HepG2 (cell line): ENCODE results near the gene AUTS2. TPM values are rescaled to one million over a fixed set of nuclear protein-coding genes. Genes with fewer than 3 reads are reported as not detected.

Experiments used
- ATAC-seq: fragments of 200-7000 bp; cut with Tn5 transposase; 3 replicates; pipeline ENCODE4 v1.9.1; 2020; ENCODE audit warnings: mild to moderate bottlenecking, moderate library complexity
- BruUV-seq: library from RNA; stranded (reverse); fragments of 400-500 nt; replicated peaks from 2 replicates; lab custom pipeline; 2021; lab: Mats Ljungman, UMichigan
- CTCF ChIA-PET: fragments of 300-600 bp; formaldehyde crosslinking; extraction: SDS; loops from one replicate; lab custom pipeline; 2021; ENCODE audit warnings: low total read pairs, inconsistent platforms, low intra/inter-chr PET ratio; lab: Yijun Ruan, JAX
- POLR2A ChIA-PET: fragments of 350-600 bp; sonication (Branson Sonifier 250); formaldehyde crosslinking; loops from one replicate; lab custom pipeline; 2020; ENCODE audit warnings: antibody characterized with exemption, inconsistent platforms; lab: Yijun Ruan, JAX
- DNase-seq: peaks from one replicate; pipeline ENCODE4 v3.0.0-alpha.2; 2015; ENCODE audit warnings: low spot score
- FAIRE-seq: peaks from 3 replicates; lab custom pipeline; 2011; peaks lifted over from hg19 to GRCh38; lab: Jason Lieb, UNC
- H2AFZ ChIP-seq: one replicate; pipeline ENCODE4 v1.6.1; 2011; ENCODE audit warnings: low read length, inconsistent platforms
- H3K27ac ChIP-seq: fragments of 300-600 bp; 3 replicates; pipeline ENCODE4 v1.8.0; 2011; ENCODE audit warnings: mixed run types, mild to moderate bottlenecking, mixed read lengths, low read length, inconsistent platforms; ENCODE audit not compliant: insufficient read depth; ENCODE audit errors: extremely low read length
- H3K27me3 ChIP-seq, 2 experiments: fragments of 200-600 bp in 1 of 2; 2 replicates in 1 of 2; 3 replicates in 1 of 2; pipeline versions ENCODE4 v1.6.0 to v1.8.0; 2011; ENCODE audit warnings: low read length in 2 of 2, mild to moderate bottlenecking in 2 of 2, moderate library complexity in 2 of 2, inconsistent platforms in 1 of 2; ENCODE audit not compliant: insufficient read depth in 2 of 2, control insufficient read depth in 1 of 2
- H3K36me3 ChIP-seq, 2 experiments: fragments of 200-600 bp in 1 of 2; replicated peaks in 1 of 2; 2 replicates in 1 of 2; 3 replicates in 1 of 2; pipeline versions ENCODE4 v1.5.1 to v1.8.0; 2011; ENCODE audit warnings: low read length in 2 of 2, inconsistent platforms in 1 of 2; ENCODE audit not compliant: insufficient read depth in 2 of 2, control insufficient read depth in 1 of 2
- H3K4me1 ChIP-seq: 2 replicates; pipeline ENCODE4 v1.5.1; 2012; ENCODE audit warnings: low read length, inconsistent platforms; ENCODE audit not compliant: insufficient read depth
- H3K4me2 ChIP-seq: 2 replicates; pipeline ENCODE4 v1.6.0; 2011; ENCODE audit warnings: low read depth, low read length, inconsistent platforms
- H3K4me3 ChIP-seq, 3 experiments: fragments of 200-600 bp in 1 of 3; sonication (generic), shearing (Covaris generic) in 1 of 3; replicated peaks in 1 of 3; 2 replicates each; pipeline ENCODE4 v1.5.1; 2011 to 2016; ENCODE audit warnings: low read length in 3 of 3, inconsistent platforms in 2 of 3, low read depth in 2 of 3, mild to moderate bottlenecking in 2 of 3, control low read depth in 1 of 3, mixed read lengths in 1 of 3; ENCODE audit not compliant: insufficient read depth in 1 of 3
- H3K79me2 ChIP-seq: one replicate; pipeline ENCODE4 v1.6.1; 2011; ENCODE audit warnings: low read length, inconsistent platforms; ENCODE audit not compliant: insufficient read depth
- H3K9ac ChIP-seq: 2 replicates; pipeline ENCODE4 v1.6.0; 2011; ENCODE audit warnings: mild to moderate bottlenecking, low read depth, low read length, inconsistent platforms; ENCODE audit not compliant: insufficient read depth
- H3K9me3 ChIP-seq: 2 replicates; pipeline ENCODE4 v1.5.1; 2012; ENCODE audit warnings: mild to moderate bottlenecking, low read length
- H4K20me1 ChIP-seq: 2 replicates; pipeline ENCODE4 v1.6.0; 2011; ENCODE audit warnings: inconsistent platforms, mild to moderate bottlenecking, low read length, moderate library complexity; ENCODE audit not compliant: insufficient read depth
- CREM ChIP-seq, 2 experiments: sonication (generic) in 1 of 2; formaldehyde crosslinking in 1 of 2; IDR thresholded peaks; 2 replicates each; pipeline versions ENCODE4 v1.4.0 to v1.6.1; 2016 to 2020; ENCODE audit warnings: antibody characterized with exemption in 1 of 2, mild to moderate bottlenecking in 1 of 2, missing genetic modification reagents in 1 of 2
- EZH2 ChIP-seq: conservative IDR thresholded peaks from 2 replicates; pipeline ENCODE4 v1.6.1; 2012; ENCODE audit warnings: mild to moderate bottlenecking, low read depth, low read length, moderate library complexity
- KIAA2018 ChIP-seq: sonication (generic); formaldehyde crosslinking; IDR thresholded peaks from 2 replicates; pipeline ENCODE4 v1.5.0; 2020; ENCODE audit warnings: mild to moderate bottlenecking, missing genetic modification reagents, borderline replicate concordance
- MED1 ChIP-seq: sonication (generic); formaldehyde crosslinking; IDR thresholded peaks from 2 replicates; pipeline ENCODE4 v1.4.0; 2020; ENCODE audit warnings: missing genetic modification reagents
- SNAPC2 ChIP-seq: sonication (generic); formaldehyde crosslinking; IDR thresholded peaks from 2 replicates; pipeline ENCODE4 v1.8.1; 2022; ENCODE audit warnings: mild to moderate bottlenecking, missing genetic modification reagents
- UBTF ChIP-seq: sonication (generic); formaldehyde crosslinking; IDR thresholded peaks from 2 replicates; pipeline ENCODE4 v1.4.0; 2020; ENCODE audit warnings: mild to moderate bottlenecking, missing genetic modification reagents
- ZBTB33 ChIP-seq: sonication (generic); formaldehyde crosslinking; IDR thresholded peaks from 2 replicates; pipeline ENCODE4 v1.4.0; 2020; ENCODE audit warnings: missing genetic modification reagents
- ZBTB37 ChIP-seq: sonication (generic); formaldehyde crosslinking; IDR thresholded peaks from 2 replicates; pipeline ENCODE4 v1.4.0; 2020; ENCODE audit warnings: mild to moderate bottlenecking, missing genetic modification reagents
- ZNF879 ChIP-seq: sonication (generic); formaldehyde crosslinking; IDR thresholded peaks from 2 replicates; pipeline ENCODE4 v1.8.1; 2023; ENCODE audit warnings: missing genetic modification reagents
- ZSCAN31 ChIP-seq: sonication (generic); formaldehyde crosslinking; IDR thresholded peaks from 2 replicates; pipeline ENCODE4 v1.5.0; 2020; ENCODE audit warnings: low read depth, mild to moderate bottlenecking, missing genetic modification reagents
- WGBS: methylation state at CpG from one replicate; pipeline ENCODE4 v1.1.6; 2017; ENCODE audit warnings: low lambda C conversion rate; 5-methylcytosine and 5-hydroxymethylcytosine counted together
- in situ Hi-C: cut with HindIII; loops from 2 replicates; pipeline ENCODE4 v1.10.0; 2017; ENCODE audit warnings: low pct_unique_long_range_greater_than_20kb; ENCODE audit not compliant: extremely low pct_ligation_motif_present
- intact Hi-C: fragments of 100-400 bp; cut with micrococcal nuclease; formaldehyde crosslinking; loops from one replicate; pipeline ENCODE4 v1.10.0; 2022; ENCODE audit not compliant: unreplicated experiment
- polyA plus RNA-seq, 8 experiments: library from polyadenylated mRNA; depleted of rRNA in 3 of 8; stranded (reverse) in 7 of 8; unstranded in 1 of 8; fragments of >200 nt; fragmentation: Illumina TruSeq in 4 of 8; extraction: Trizol in 4 of 8; gene quantifications; 2 replicates each; pipeline versions ENCODE4 v1.2.1 to v1.2.3, GENCODE V29; 2011 to 2016; ENCODE audit warnings: low read depth in 4 of 8, missing spikeins in 1 of 8, mixed read lengths in 1 of 8; ENCODE audit not compliant: insufficient read depth in 1 of 8
- total RNA-seq, 5 experiments: library from RNA; depleted of rRNA; stranded (reverse); fragments of >200 nt; fragmentation: Illumina TruSeq; extraction: Trizol; gene quantifications; 2 replicates each; pipeline ENCODE4 v1.2.3, GENCODE V29; 2016; ENCODE audit warnings: low read depth in 1 of 5

The AUTS2 gene
- total and polyA plus RNA-seq, 2 of the 13 experiments (the other 11 are each of a cell fraction or from before 2014, with no cell fraction given): 0.38 TPM; not detected in 1

GRCh38 chr7:70624500-70625103 lies 1026.3 kb downstream of the AUTS2 start:
- ATAC-seq (no peak), DNase-seq (no peak), FAIRE-seq (no peak)
- intact Hi-C loops: no loop called here
- no peak overlapping the region for H3K4me3 ChIP-seq
- H2AFZ ChIP-seq: no peak overlapping the region
- H3K4me2 ChIP-seq: no peak overlapping the region
- no peaks in the 10 kb centered on the region for H3K4me1 ChIP-seq
- in situ Hi-C loops: no loop called here
- CTCF ChIA-PET: no interaction called here
- H3K9me3 ChIP-seq: no peaks in the 10 kb centered on the region
- no TSS peak for BruUV-seq
- H3K27ac ChIP-seq: no peak overlapping the region
- no peaks in the 10 kb centered on the region for H3K79me2 ChIP-seq
- POLR2A ChIA-PET: no interaction called here
- no peak overlapping the region for H3K9ac ChIP-seq
- WGBS: 17% methylated on average over 5 of the region's 5 CpGs
- H4K20me1 ChIP-seq: no peaks in the 10 kb centered on the region
- H3K27me3 ChIP-seq: no peaks in the 10 kb centered on the region; a peak in 2 of 5 replicates
- H3K36me3 ChIP-seq: no peaks in the 10 kb centered on the region
- TF ChIP-seq MED1 (CRISPR knock-in tag) (no peak), UBTF (no peak), SNAPC2 (CRISPR knock-in tag) (no peak), ZNF879 (CRISPR knock-in tag) (no peak), ZBTB33 (CRISPR knock-in tag) (no peak), ZSCAN31 (CRISPR knock-in tag) (no peak), KIAA2018 (CRISPR knock-in tag) (no peak), EZH2 (no peak), ZBTB37 (CRISPR knock-in tag) (no peak), CREM (IDR thresholded peaks at IDR 0.05) (no peak), CREM (CRISPR knock-in tag; IDR thresholded peaks at IDR 0.05) (no peak)
